ENCODE data around the gene UNC5C.

- peak; percentile 54 to 56 for TF ChIP-seq CTCF (conservative IDR thresholded peaks at IDR 0.05 in 1 of 2, IDR thresholded peaks at IDR 0.05 in 1 of 2; ENCODE audit: low read depth in 1 of 2, low read length in 2 of 2)
- TF ChIP-seq EZH2 (IDR thresholded peaks at IDR 0.05; ENCODE audit: low read length, missing control alignments), result no peak
Measured at GRCh38 chr4:95155759-95156451, 392.9 kb downstream of the UNC5C start.

All from fibroblast of lung (primary cell).